ENCODE results near the gene PLCB1. TPM values are rescaled to one million over a fixed set of nuclear protein-coding genes. Genes with fewer than 3 reads are reported as not detected.

The PLCB1 gene
- total and polyA plus RNA-seq, 2 donors (not counting 1 experiment from before 2014, with no cell fraction given) = 13.4 to 23.3 TPM

- no peaks in the 10 kb centered on the region for H3K27me3 ChIP-seq (ENCODE audit: control insufficient read depth, insufficient read depth, low read length)
- peak; percentile 64 to 82 for DNase-seq (ENCODE audit: low read depth in 2 of 2)
- H3K9ac ChIP-seq (ENCODE audit: insufficient read depth, low read length) = no peak overlapping the region
- TF ChIP-seq EZH2 (IDR thresholded peaks at IDR 0.05; ENCODE audit: low read length, missing control alignments) = no peak
- TF ChIP-seq, protein P1, sequence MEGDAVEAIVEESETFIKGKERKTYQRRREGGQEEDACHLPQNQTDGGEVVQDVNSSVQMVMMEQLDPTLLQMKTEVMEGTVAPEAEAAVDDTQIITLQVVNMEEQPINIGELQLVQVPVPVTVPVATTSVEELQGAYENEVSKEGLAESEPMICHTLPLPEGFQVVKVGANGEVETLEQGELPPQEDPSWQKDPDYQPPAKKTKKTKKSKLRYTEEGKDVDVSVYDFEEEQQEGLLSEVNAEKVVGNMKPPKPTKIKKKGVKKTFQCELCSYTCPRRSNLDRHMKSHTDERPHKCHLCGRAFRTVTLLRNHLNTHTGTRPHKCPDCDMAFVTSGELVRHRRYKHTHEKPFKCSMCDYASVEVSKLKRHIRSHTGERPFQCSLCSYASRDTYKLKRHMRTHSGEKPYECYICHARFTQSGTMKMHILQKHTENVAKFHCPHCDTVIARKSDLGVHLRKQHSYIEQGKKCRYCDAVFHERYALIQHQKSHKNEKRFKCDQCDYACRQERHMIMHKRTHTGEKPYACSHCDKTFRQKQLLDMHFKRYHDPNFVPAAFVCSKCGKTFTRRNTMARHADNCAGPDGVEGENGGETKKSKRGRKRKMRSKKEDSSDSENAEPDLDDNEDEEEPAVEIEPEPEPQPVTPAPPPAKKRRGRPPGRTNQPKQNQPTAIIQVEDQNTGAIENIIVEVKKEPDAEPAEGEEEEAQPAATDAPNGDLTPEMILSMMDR (conservative IDR thresholded peaks at IDR 0.05 in 1 of 2, IDR thresholded peaks at IDR 0.05 in 1 of 2; ENCODE audit: low read depth in 1 of 2, low read length in 2 of 2) = no peak
- no peaks in the 10 kb centered on the region for H3K36me3 ChIP-seq (ENCODE audit: control insufficient read depth, insufficient read depth, low read length)
- peak overlapping the region; percentile 80 for H3K4me2 ChIP-seq (ENCODE audit: extremely low read depth, insufficient read depth, low read length)
- H2AFZ ChIP-seq (ENCODE audit: low read length) = no peak overlapping the region
- no peaks in the 10 kb centered on the region for H3K9me3 ChIP-seq (ENCODE audit: control insufficient read depth, insufficient read depth, low read depth, low read length)
- H3K79me2 ChIP-seq (ENCODE audit: control insufficient read depth, insufficient read depth, low read length) = no peaks in the 10 kb centered on the region
- H3K4me3 ChIP-seq (replicated peaks in 1 of 4; ENCODE audit: control extremely low read depth in 1 of 4, insufficient read depth in 1 of 4, low read depth in 3 of 4, low read length in 4 of 4) = no peak overlapping the region
- peaks cover 22% of the 10 kb centered on the region for H3K4me1 ChIP-seq (ENCODE audit: control insufficient read depth, extremely low read depth, insufficient read depth, low read length)
- H4K20me1 ChIP-seq (ENCODE audit: control insufficient read depth, extremely low read depth, insufficient read depth, low read length) = no peaks in the 10 kb centered on the region
- no peak overlapping the region for H3K27ac ChIP-seq (ENCODE audit: insufficient read depth, low read length)
Observed at GRCh38 chr20:8215361-8215781, 83.3 kb downstream of the PLCB1 start.

- Histone ChIP-seq H2AFZ (ENCODE audit: low read length) (no peak overlapping the region), H3K9me3 (ENCODE audit: control insufficient read depth, insufficient read depth, low read depth, low read length) (no peaks in the 10 kb centered on the region), H4K20me1 (ENCODE audit: control insufficient read depth, extremely low read depth, insufficient read depth, low read length) (no peaks in the 10 kb centered on the region), H3K4me3 (replicated peaks in 1 of 4; ENCODE audit: control extremely low read depth in 1 of 4, insufficient read depth in 1 of 4, low read depth in 3 of 4, low read length in 4 of 4) (no peak overlapping the region), H3K27ac (ENCODE audit: insufficient read depth, low read length) (no peak overlapping the region), H3K4me1 (ENCODE audit: control insufficient read depth, extremely low read depth, insufficient read depth, low read length) (peaks cover 24% of the 10 kb centered on the region), H3K27me3 (ENCODE audit: control insufficient read depth, insufficient read depth, low read length) (no peaks in the 10 kb centered on the region), H3K36me3 (ENCODE audit: control insufficient read depth, insufficient read depth, low read length) (no peaks in the 10 kb centered on the region), H3K79me2 (ENCODE audit: control insufficient read depth, insufficient read depth, low read length) (no peaks in the 10 kb centered on the region), H3K9ac (ENCODE audit: insufficient read depth, low read length) (no peak overlapping the region), H3K4me2 (ENCODE audit: extremely low read depth, insufficient read depth, low read length) (no peak overlapping the region)
- DNase-seq (ENCODE audit: low read depth in 2 of 2) = no peak
- TF ChIP-seq, protein P1 (conservative IDR thresholded peaks at IDR 0.05 in 1 of 2, IDR thresholded peaks at IDR 0.05 in 1 of 2; ENCODE audit: low read depth in 1 of 2, low read length in 2 of 2) = no peak
- no peak for TF ChIP-seq EZH2 (IDR thresholded peaks at IDR 0.05; ENCODE audit: low read length, missing control alignments)
Observed at GRCh38 chr20:8216375-8217200, 84.5 kb downstream of the PLCB1 start.

DNA sequence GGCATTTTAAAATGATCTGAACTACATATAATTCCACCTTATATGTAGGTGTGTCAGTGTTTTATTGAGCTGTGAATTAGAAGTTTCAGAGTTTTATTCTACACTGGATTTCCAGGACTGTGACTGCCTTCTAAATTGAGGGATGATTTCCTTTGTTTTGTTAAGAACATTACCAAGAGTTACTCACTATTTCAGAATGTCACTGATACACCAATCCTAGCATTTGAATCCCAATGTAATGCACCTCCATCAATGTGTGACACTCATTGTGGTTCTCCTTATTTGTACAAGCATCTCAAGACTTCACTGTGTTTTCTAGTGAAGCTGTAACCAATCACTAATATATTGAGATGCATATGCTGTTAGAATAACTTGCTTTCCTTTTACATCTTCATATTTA, 86.8 kb downstream of the PLCB1 start:
- no peak overlapping the region for H3K4me2 ChIP-seq (ENCODE audit: extremely low read depth, insufficient read depth, low read length)
- H3K4me3 ChIP-seq (replicated peaks in 1 of 4; ENCODE audit: control extremely low read depth in 1 of 4, insufficient read depth in 1 of 4, low read depth in 3 of 4, low read length in 4 of 4) = no peak overlapping the region
- peaks cover 26% of the 10 kb centered on the region for H3K4me1 ChIP-seq (ENCODE audit: control insufficient read depth, extremely low read depth, insufficient read depth, low read length)
- DNase-seq (ENCODE audit: low read depth in 2 of 2) = peak; percentile 52 to 94
- no peaks in the 10 kb centered on the region for H4K20me1 ChIP-seq (ENCODE audit: control insufficient read depth, extremely low read depth, insufficient read depth, low read length)
- H3K9ac ChIP-seq (ENCODE audit: insufficient read depth, low read length) = no peak overlapping the region
- H3K36me3 ChIP-seq (ENCODE audit: control insufficient read depth, insufficient read depth, low read length) = no peaks in the 10 kb centered on the region
- no peaks in the 10 kb centered on the region for H3K27me3 ChIP-seq (ENCODE audit: control insufficient read depth, insufficient read depth, low read length)
- TF ChIP-seq, protein P1 (conservative IDR thresholded peaks at IDR 0.05 in 1 of 2, IDR thresholded peaks at IDR 0.05 in 1 of 2; ENCODE audit: low read depth in 1 of 2, low read length in 2 of 2) = no peak
- no peak for TF ChIP-seq EZH2 (IDR thresholded peaks at IDR 0.05; ENCODE audit: low read length, missing control alignments)
- H3K9me3 ChIP-seq (ENCODE audit: control insufficient read depth, insufficient read depth, low read depth, low read length) = no peaks in the 10 kb centered on the region
- H2AFZ ChIP-seq (ENCODE audit: low read length) = no peak overlapping the region
- no peaks in the 10 kb centered on the region for H3K79me2 ChIP-seq (ENCODE audit: control insufficient read depth, insufficient read depth, low read length)
- no peak overlapping the region for H3K27ac ChIP-seq (ENCODE audit: insufficient read depth, low read length)
